Cardiac ventricle fibroblast (primary cell): ENCODE results near the gene FRMD6. TPM values are rescaled to one million over a fixed set of nuclear protein-coding genes. Genes with fewer than 3 reads are reported as not detected.

Experiments
- total RNA-seq: library from RNA; depleted of rRNA; stranded (reverse); fragments of >200 nt; gene quantifications from 2 replicates; pipeline ENCODE4 v1.2.3, GENCODE V29; 2015

The FRMD6 gene
- 43.9 and 46.4 TPM in 2 replicates for total RNA-seq

GRCh38 chr14:51651388-51652167 is at the start of gene FRMD6:
Gene FRMD6 (plus strand): TSS chr14:51651910. CDS start chr14:51689837, 37,927 bp downstream.

Other genes with a start within 250 kb of the FRMD6 start
- 13.2 and 16.4 TPM in 2 replicates for gene GNG2, start 208.7 kb downstream of the FRMD6 start, total RNA-seq